ENCODE results near the gene PRODH2. TPM values are rescaled to one million over a fixed set of nuclear protein-coding genes. Genes with fewer than 3 reads are reported as not detected.
A peak's percentile ranks its signal among the peaks of the same experiment; 100 is the strongest.

The PRODH2 gene
- total and polyA plus RNA-seq, 10 of the 15 experiments (the other 5 are each of a cell fraction or from before 2014, with no cell fraction given), result 0.07 TPM; not detected in 9

GRCh38 chr19:35757749-35758608, 54.7 kb downstream of the PRODH2 start, which contains the start of gene PROSER3 (continued):
- TF ChIP-seq ETV6 (conservative IDR thresholded peaks at IDR 0.05 in 1 of 2, IDR thresholded peaks at IDR 0.05 in 1 of 2; ENCODE audit: borderline replicate concordance in 1 of 2, low read depth in 1 of 2) (no peak), SMAD5 (IDR thresholded peaks at IDR 0.05; ENCODE audit: low read depth) (peak; percentile 75; the same call in 1 of the 2 replicates), BCLAF1 (IDR thresholded peaks at IDR 0.05) (no peak), NR2C1 (IDR thresholded peaks at IDR 0.05) (peak; percentile 90), POLR2A (IDR thresholded peaks at IDR 0.05; ENCODE audit: low read depth, low read length) (peak; percentile 96), KDM1A (IDR thresholded peaks at IDR 0.05; ENCODE audit: borderline replicate concordance) (no peak), SMARCA5 (IDR thresholded peaks at IDR 0.05) (no peak), NFYA (IDR thresholded peaks at IDR 0.05; ENCODE audit: borderline replicate concordance, low read depth, low read length) (peak; percentile 90), MYB (IDR thresholded peaks at IDR 0.05; ENCODE audit: borderline replicate concordance, low read depth, low read length) (no peak), SPI1 (IDR thresholded peaks at IDR 0.05; ENCODE audit: borderline replicate concordance, insufficient read depth, low read depth, low read length) (no peak), EGR1 (IDR thresholded peaks at IDR 0.05; ENCODE audit: borderline replicate concordance in 1 of 2, low read depth in 2 of 2, low read length in 2 of 2) (peak in 1 of 2 experiments; percentile 87; a peak in 1 of 3 replicates), SRF (IDR thresholded peaks at IDR 0.05; ENCODE audit: low read depth in 2 of 2, low read length in 2 of 2) (no peak), SIX5 (IDR thresholded peaks at IDR 0.05; ENCODE audit: low read depth, low read length, severe bottlenecking) (peak; percentile 84), SP1 (IDR thresholded peaks at IDR 0.05; ENCODE audit: low read depth, low read length) (peak; percentile 100), RUNX3 (IDR thresholded peaks at IDR 0.05; ENCODE audit: low read length) (peak; percentile 98), E2F4 (IDR thresholded peaks at IDR 0.05; ENCODE audit: low read depth, low read length) (peak; percentile 62; the same call in 1 of the 2 replicates), NFYB (IDR thresholded peaks at IDR 0.05; ENCODE audit: insufficient read depth, low read depth, low read length) (peak; percentile 99), MLLT1 (IDR thresholded peaks at IDR 0.05) (peak; percentile 83), HDGF (IDR thresholded peaks at IDR 0.05) (peak; percentile 72), HDAC6 (IDR thresholded peaks at IDR 0.05; ENCODE audit: unreplicated experiment) (no peak), TBL1XR1 (IDR thresholded peaks at IDR 0.05; ENCODE audit: low read depth, low read length) (no peak), EZH2 (IDR thresholded peaks at IDR 0.05; ENCODE audit: borderline replicate concordance, control insufficient read depth, low read depth, low read length) (no peak), JUND (IDR thresholded peaks at IDR 0.05; ENCODE audit: low read depth, low read length) (no peak)
- TF ChIP-seq, protein P1, sequence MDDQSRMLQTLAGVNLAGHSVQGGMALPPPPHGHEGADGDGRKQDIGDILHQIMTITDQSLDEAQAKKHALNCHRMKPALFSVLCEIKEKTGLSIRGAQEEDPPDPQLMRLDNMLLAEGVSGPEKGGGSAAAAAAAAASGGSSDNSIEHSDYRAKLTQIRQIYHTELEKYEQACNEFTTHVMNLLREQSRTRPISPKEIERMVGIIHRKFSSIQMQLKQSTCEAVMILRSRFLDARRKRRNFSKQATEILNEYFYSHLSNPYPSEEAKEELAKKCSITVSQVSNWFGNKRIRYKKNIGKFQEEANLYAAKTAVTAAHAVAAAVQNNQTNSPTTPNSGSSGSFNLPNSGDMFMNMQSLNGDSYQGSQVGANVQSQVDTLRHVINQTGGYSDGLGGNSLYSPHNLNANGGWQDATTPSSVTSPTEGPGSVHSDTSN (IDR thresholded peaks at IDR 0.05; ENCODE audit: insufficient replicate concordance, low read depth, low read length), result peak; percentile 97
